ENCODE measurements around the gene LARP7.
"Not testable (repeated sequence)": the region's sequence is repeated elsewhere in the genome, so short reads cannot be mapped to it uniquely, and the experiment has no call there.

The LARP7 gene

GRCh38 chr4:112680996-112681395, 44.1 kb downstream of the LARP7 start:
- H3K27ac ChIP-seq = no peak overlapping the region
- TF ChIP-seq CTCF (conservative IDR thresholded peaks at IDR 0.05) = no peak

- TF ChIP-seq CTCF (conservative IDR thresholded peaks at IDR 0.05) = no peak
- H3K27ac ChIP-seq = no peak overlapping the region
Observed at GRCh38 chr4:112693507-112693906, 56.6 kb downstream of the LARP7 start.

- no peak overlapping the region for H3K27ac ChIP-seq
- no peak for TF ChIP-seq CTCF (conservative IDR thresholded peaks at IDR 0.05)
Observed at GRCh38 chr4:112700679-112701078, 63.7 kb downstream of the LARP7 start.

- H3K27ac ChIP-seq = no peak overlapping the region
- TF ChIP-seq CTCF (conservative IDR thresholded peaks at IDR 0.05) = no peak
Observed at GRCh38 chr4:112702892-112703291, 65.9 kb downstream of the LARP7 start.

- no peak overlapping the region for H3K27ac ChIP-seq
- TF ChIP-seq CTCF (conservative IDR thresholded peaks at IDR 0.05) = no peak
Observed at GRCh38 chr4:112704322-112704721, 67.4 kb downstream of the LARP7 start.

- no peak overlapping the region for H3K27ac ChIP-seq
Observed at GRCh38 chr4:112704991-112705845, 68.3 kb downstream of the LARP7 start.

GRCh38 chr4:112705891-112706839, 69.2 kb downstream of the LARP7 start:
- not testable (repeated sequence) for H3K27ac ChIP-seq

More at GRCh38 chr4:112704991-112705845, 68.3 kb downstream of the LARP7 start:
- no peak for TF ChIP-seq CTCF (conservative IDR thresholded peaks at IDR 0.05)

All from VCaP (cell line).